NT2/D1 (cell line): ENCODE measurements around the gene NFIA.

Source experiments
- YY1 ChIP-seq: IDR thresholded peaks from 2 replicates; pipeline ENCODE4 v1.6.1; 2011; ENCODE audit not compliant: insufficient read length, insufficient read depth
- ZNF274 ChIP-seq: IDR thresholded peaks from 2 replicates; pipeline ENCODE4 v1.6.1; 2011; ENCODE audit warnings: mild to moderate bottlenecking, low read depth, low read length

DNA sequence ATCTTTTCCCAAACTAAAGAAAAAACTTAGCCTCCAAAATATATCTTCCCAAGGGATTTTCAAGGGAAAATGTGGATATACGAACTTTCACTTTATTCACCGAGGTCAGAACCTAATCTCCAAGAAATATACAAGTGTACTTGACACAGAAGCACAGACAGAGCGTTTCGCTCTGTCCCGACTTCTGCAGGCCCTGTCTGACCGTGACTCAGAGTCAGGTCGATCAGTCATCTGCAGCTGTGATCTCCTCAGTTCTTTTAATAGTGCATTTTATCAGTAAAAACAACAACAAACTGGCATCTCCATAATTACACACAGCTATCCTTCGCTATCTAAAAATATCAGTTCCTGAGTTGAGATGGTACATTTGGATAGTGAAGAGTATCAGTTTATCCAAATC is 416.0 kb downstream of the NFIA start:
- no peak for TF ChIP-seq YY1
- TF ChIP-seq ZNF274 = no peak
